ENCODE results near the gene PTPRD.

GRCh38 chr9:9752722-9753121 is 860.1 kb downstream of the PTPRD start:
- TF ChIP-seq, protein P1, sequence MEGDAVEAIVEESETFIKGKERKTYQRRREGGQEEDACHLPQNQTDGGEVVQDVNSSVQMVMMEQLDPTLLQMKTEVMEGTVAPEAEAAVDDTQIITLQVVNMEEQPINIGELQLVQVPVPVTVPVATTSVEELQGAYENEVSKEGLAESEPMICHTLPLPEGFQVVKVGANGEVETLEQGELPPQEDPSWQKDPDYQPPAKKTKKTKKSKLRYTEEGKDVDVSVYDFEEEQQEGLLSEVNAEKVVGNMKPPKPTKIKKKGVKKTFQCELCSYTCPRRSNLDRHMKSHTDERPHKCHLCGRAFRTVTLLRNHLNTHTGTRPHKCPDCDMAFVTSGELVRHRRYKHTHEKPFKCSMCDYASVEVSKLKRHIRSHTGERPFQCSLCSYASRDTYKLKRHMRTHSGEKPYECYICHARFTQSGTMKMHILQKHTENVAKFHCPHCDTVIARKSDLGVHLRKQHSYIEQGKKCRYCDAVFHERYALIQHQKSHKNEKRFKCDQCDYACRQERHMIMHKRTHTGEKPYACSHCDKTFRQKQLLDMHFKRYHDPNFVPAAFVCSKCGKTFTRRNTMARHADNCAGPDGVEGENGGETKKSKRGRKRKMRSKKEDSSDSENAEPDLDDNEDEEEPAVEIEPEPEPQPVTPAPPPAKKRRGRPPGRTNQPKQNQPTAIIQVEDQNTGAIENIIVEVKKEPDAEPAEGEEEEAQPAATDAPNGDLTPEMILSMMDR (IDR thresholded peaks at IDR 0.05) = no peak
- TF ChIP-seq POLR2A (IDR thresholded peaks at IDR 0.05) = no peak

All from ovary (tissue), 3 donors.